H9 (cell line): ENCODE results near the gene RGS5. TPM values are rescaled to one million over a fixed set of nuclear protein-coding genes. Genes with fewer than 3 reads are reported as not detected.

Source experiments
- DNase-seq: peaks from one replicate; pipeline ENCODE4 v3.0.0-alpha.2; 2017
- H2AFZ ChIP-seq: one replicate; pipeline ENCODE4 v1.6.1; 2013; ENCODE audit warnings: mild to moderate bottlenecking, low read length, control low read depth, moderate library complexity
- H2AK5ac ChIP-seq: 2 replicates; pipeline ENCODE4 v1.6.1; 2013; ENCODE audit warnings: low read length, control low read depth, mixed read lengths; ENCODE audit not compliant: insufficient read length
- H2BK120ac ChIP-seq: one replicate; pipeline ENCODE4 v1.6.1; 2013; ENCODE audit warnings: low read depth, mild to moderate bottlenecking, low read length, control low read depth, inconsistent platforms; ENCODE audit not compliant: poor library complexity, severe bottlenecking
- H2BK12ac ChIP-seq: 2 replicates; pipeline ENCODE4 v1.6.1; 2013; ENCODE audit warnings: low read length, control low read depth, mixed read lengths, low read depth; ENCODE audit not compliant: insufficient read length
- H2BK15ac ChIP-seq: 2 replicates; pipeline ENCODE4 v1.6.1; 2013; ENCODE audit warnings: low read depth, low read length, control low read depth
- H2BK20ac ChIP-seq: one replicate; pipeline ENCODE4 v1.6.1; 2013; ENCODE audit warnings: low read depth, mild to moderate bottlenecking, low read length, control low read depth, inconsistent platforms; ENCODE audit not compliant: poor library complexity, severe bottlenecking
- H2BK5ac ChIP-seq: 2 replicates; pipeline ENCODE4 v1.6.1; 2013; ENCODE audit warnings: low read length, control low read depth, mixed read lengths; ENCODE audit not compliant: insufficient read length
- H3K14ac ChIP-seq: 2 replicates; pipeline ENCODE4 v1.6.1; 2013; ENCODE audit warnings: low read length, control low read depth; ENCODE audit not compliant: insufficient read depth
- H3K18ac ChIP-seq: 2 replicates; pipeline ENCODE4 v1.6.1; 2013; ENCODE audit warnings: low read depth, mild to moderate bottlenecking, mixed read lengths, low read length, control low read depth; ENCODE audit not compliant: insufficient read length
- H3K23ac ChIP-seq: 2 replicates; pipeline ENCODE4 v1.6.1; 2013; ENCODE audit warnings: low read length, control low read depth, mixed read lengths, low read depth; ENCODE audit not compliant: insufficient read length
- H3K23me2 ChIP-seq: 2 replicates; pipeline ENCODE4 v1.6.1; 2013; ENCODE audit warnings: low read depth, mild to moderate bottlenecking, mixed read lengths, low read length, control low read depth; ENCODE audit not compliant: insufficient read length, poor library complexity, severe bottlenecking
- H3K27ac ChIP-seq: 2 replicates; pipeline ENCODE4 v1.5.1; 2013; ENCODE audit warnings: low read length, control low read depth, mixed read lengths, low read depth; ENCODE audit not compliant: insufficient read length
- H3K27me3 ChIP-seq: 2 replicates; pipeline ENCODE4 v1.6.1; 2013; ENCODE audit warnings: low read length, control low read depth, inconsistent platforms; ENCODE audit not compliant: insufficient read depth
- H3K4ac ChIP-seq: 2 replicates; pipeline ENCODE4 v1.6.1; 2013; ENCODE audit warnings: low read depth, mild to moderate bottlenecking, control low read depth, inconsistent platforms, low read length, moderate library complexity
- H3K4me1 ChIP-seq: 2 replicates; pipeline ENCODE4 v1.6.1; 2013; ENCODE audit warnings: low read length, control low read depth, inconsistent platforms; ENCODE audit not compliant: insufficient read depth
- H3K4me2 ChIP-seq: 2 replicates; pipeline ENCODE4 v1.6.1; 2013; ENCODE audit warnings: low read length, control low read depth, mixed read lengths; ENCODE audit not compliant: insufficient read length, insufficient read depth
- H3K56ac ChIP-seq: 2 replicates; pipeline ENCODE4 v1.6.1; 2013; ENCODE audit warnings: low read depth, mild to moderate bottlenecking, mixed read lengths, low read length, control low read depth; ENCODE audit not compliant: insufficient read length
- H3K79me1 ChIP-seq: 2 replicates; pipeline ENCODE4 v1.6.1; 2013; ENCODE audit warnings: low read depth, mild to moderate bottlenecking, moderate library complexity, low read length, control low read depth, inconsistent platforms; ENCODE audit not compliant: insufficient read depth, poor library complexity, severe bottlenecking
- H3K79me2 ChIP-seq: 2 replicates; pipeline ENCODE4 v1.6.1; 2013; ENCODE audit warnings: low read length, control low read depth, inconsistent platforms; ENCODE audit not compliant: insufficient read depth
- H3K9ac ChIP-seq: 2 replicates; pipeline ENCODE4 v1.6.1; 2013; ENCODE audit warnings: low read length, control low read depth, mixed read lengths; ENCODE audit not compliant: insufficient read length; ENCODE audit errors: extremely low read depth
- H3K9me3 ChIP-seq: one replicate; pipeline ENCODE4 v1.6.1; 2013; ENCODE audit warnings: low read depth, low read length, inconsistent platforms; ENCODE audit not compliant: control insufficient read depth
- H3T11ph ChIP-seq: one replicate; pipeline ENCODE4 v1.6.1; 2013; ENCODE audit warnings: mild to moderate bottlenecking, low read length, control low read depth, inconsistent platforms
- H4K20me1 ChIP-seq: one replicate; pipeline ENCODE4 v1.6.1; 2013; ENCODE audit not compliant: control insufficient read depth, insufficient read length, insufficient read depth
- H4K5ac ChIP-seq: 2 replicates; pipeline ENCODE4 v1.6.1; 2013; ENCODE audit warnings: low read depth, mild to moderate bottlenecking, mixed read lengths, low read length, control low read depth; ENCODE audit not compliant: insufficient read length
- H4K8ac ChIP-seq: replicated peaks from 2 replicates; pipeline ENCODE4 v1.6.1; 2013; ENCODE audit warnings: low read length, control low read depth, mixed read lengths, low read depth; ENCODE audit not compliant: insufficient read length
- H4K91ac ChIP-seq: 2 replicates; pipeline ENCODE4 v1.6.1; 2013; ENCODE audit warnings: low read depth, mild to moderate bottlenecking, moderate library complexity, mixed read lengths, low read length, control low read depth; ENCODE audit not compliant: insufficient read length
- H3K27ac Mint-ChIP-seq, 3 experiments: 2 replicates in 2 of 3; 3 replicates in 1 of 3; pipeline ENCODE4 v1.8.0; 2020 to 2021; ENCODE audit warnings: mixed read lengths in 3 of 3, mild to moderate bottlenecking in 1 of 3, moderate library complexity in 1 of 3
- H3K27me3 Mint-ChIP-seq: 2 replicates; pipeline ENCODE4 v1.8.0; 2021; ENCODE audit warnings: low read depth, mild to moderate bottlenecking, moderate library complexity, mixed read lengths
- H3K36me3 Mint-ChIP-seq, 3 experiments: 2 replicates in 2 of 3; 3 replicates in 1 of 3; pipeline ENCODE4 v1.8.0; 2020 to 2021; ENCODE audit warnings: low read depth in 3 of 3, mixed read lengths in 3 of 3; ENCODE audit not compliant: insufficient read depth in 1 of 3
- H3K4me1 Mint-ChIP-seq, 2 experiments: 2 replicates each; pipeline ENCODE4 v1.8.0; 2020; ENCODE audit warnings: mixed read lengths in 2 of 2
- H3K4me3 Mint-ChIP-seq, 2 experiments: 2 replicates in 1 of 2; 3 replicates in 1 of 2; pipeline ENCODE4 v1.8.0; 2020 to 2021; ENCODE audit warnings: mild to moderate bottlenecking in 2 of 2, mixed read lengths in 2 of 2, moderate library complexity in 1 of 2
- H3K9me3 Mint-ChIP-seq, 2 experiments: 2 replicates in 1 of 2; 3 replicates in 1 of 2; pipeline ENCODE4 v1.8.0; 2020; ENCODE audit warnings: mild to moderate bottlenecking in 2 of 2, mixed read lengths in 2 of 2, moderate library complexity in 1 of 2
- total RNA-seq: library from RNA; stranded (reverse); gene quantifications from 2 replicates; pipeline ENCODE4 v1.2.1, GENCODE V29; 2021
- TF ChIP-seq, protein P1 (sequence below): fragments of 200-600 bp; sonication (generic); conservative IDR thresholded peaks from 3 replicates; pipeline ENCODE4 v1.8.0; 2021; ENCODE audit warnings: antibody characterized with exemption, mild to moderate bottlenecking

Gene RGS5
- total RNA-seq, 1 experiment from 2014 or later: 30.1 TPM

- no peak overlapping the region for H4K5ac ChIP-seq
- no peaks in the 10 kb centered on the region for H4K20me1 ChIP-seq
- no peak overlapping the region for H3K27ac Mint-ChIP-seq
- no peak overlapping the region for H2AFZ ChIP-seq
- H3K4me1 ChIP-seq: peaks cover 2% of the 10 kb centered on the region; the same call in 1 of the 2 replicates
- no peak overlapping the region for H2BK120ac ChIP-seq
- H3K18ac ChIP-seq: no peak overlapping the region
- H3K23ac ChIP-seq: no peak overlapping the region
- no peaks in the 10 kb centered on the region for H3K9me3 Mint-ChIP-seq
- no peaks in the 10 kb centered on the region for H3K23me2 ChIP-seq
- H3K4ac ChIP-seq: no peak overlapping the region
- H3K36me3 Mint-ChIP-seq: no peaks in the 10 kb centered on the region
- no peak for DNase-seq
- no peak overlapping the region for H2BK12ac ChIP-seq
- H3K14ac ChIP-seq: no peak overlapping the region
- H2BK5ac ChIP-seq: no peak overlapping the region
- H4K91ac ChIP-seq: no peak overlapping the region
- H4K8ac ChIP-seq: no peak overlapping the region
- no peaks in the 10 kb centered on the region for H3K27me3 ChIP-seq
- peaks cover 27 to 35% of the 10 kb centered on the region in 2 experiments for H3K4me1 Mint-ChIP-seq
- no peak overlapping the region for H2BK15ac ChIP-seq
- TF ChIP-seq, protein P1, sequence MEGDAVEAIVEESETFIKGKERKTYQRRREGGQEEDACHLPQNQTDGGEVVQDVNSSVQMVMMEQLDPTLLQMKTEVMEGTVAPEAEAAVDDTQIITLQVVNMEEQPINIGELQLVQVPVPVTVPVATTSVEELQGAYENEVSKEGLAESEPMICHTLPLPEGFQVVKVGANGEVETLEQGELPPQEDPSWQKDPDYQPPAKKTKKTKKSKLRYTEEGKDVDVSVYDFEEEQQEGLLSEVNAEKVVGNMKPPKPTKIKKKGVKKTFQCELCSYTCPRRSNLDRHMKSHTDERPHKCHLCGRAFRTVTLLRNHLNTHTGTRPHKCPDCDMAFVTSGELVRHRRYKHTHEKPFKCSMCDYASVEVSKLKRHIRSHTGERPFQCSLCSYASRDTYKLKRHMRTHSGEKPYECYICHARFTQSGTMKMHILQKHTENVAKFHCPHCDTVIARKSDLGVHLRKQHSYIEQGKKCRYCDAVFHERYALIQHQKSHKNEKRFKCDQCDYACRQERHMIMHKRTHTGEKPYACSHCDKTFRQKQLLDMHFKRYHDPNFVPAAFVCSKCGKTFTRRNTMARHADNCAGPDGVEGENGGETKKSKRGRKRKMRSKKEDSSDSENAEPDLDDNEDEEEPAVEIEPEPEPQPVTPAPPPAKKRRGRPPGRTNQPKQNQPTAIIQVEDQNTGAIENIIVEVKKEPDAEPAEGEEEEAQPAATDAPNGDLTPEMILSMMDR: no peak
- 0 out of 2 replicates have a peak, but pooled peaks cover under 1% of the 10 kb centered on the region for H3K79me2 ChIP-seq
- no peak overlapping the region for H2BK20ac ChIP-seq
- no peak overlapping the region for H3T11ph ChIP-seq
- H2AK5ac ChIP-seq: no peak overlapping the region
- no peaks in the 10 kb centered on the region for H3K9me3 ChIP-seq
- H3K9ac ChIP-seq: no peak overlapping the region
- H3K56ac ChIP-seq: no peak overlapping the region
- no peak overlapping the region for H3K27ac ChIP-seq
- H3K4me3 Mint-ChIP-seq: no peak overlapping the region
- no peaks in the 10 kb centered on the region for H3K79me1 ChIP-seq
- no peaks in the 10 kb centered on the region for H3K27me3 Mint-ChIP-seq
- no peak overlapping the region for H3K4me2 ChIP-seq
These were observed 2.8 kb upstream of the RGS5 start for GRCh38 chr1:163205513-163205912.
